Kidney (tissue), 14 donors: ENCODE results near the gene LHFPL3. TPM values are rescaled to one million over a fixed set of nuclear protein-coding genes. Genes with fewer than 3 reads are reported as not detected.

Source experiments
- DNase-seq, 5 donors: peaks; one replicate each; pipeline ENCODE4 v3.0.0-alpha.2; 2013 to 2020
- FAIRE-seq: peaks from 2 replicates; lab custom pipeline; 2012; peaks lifted over from hg19 to GRCh38; lab: Jason Lieb, UNC
- H3K27ac ChIP-seq, 2 donors: one replicate each; pipeline ENCODE4 v1.7.0; 2013; ENCODE audit warnings: low read depth in 2 of 2, low read length in 2 of 2, inconsistent platforms in 1 of 2
- H3K27me3 ChIP-seq: one replicate; pipeline ENCODE4 v1.7.1; 2013; ENCODE audit warnings: low read length, inconsistent platforms; ENCODE audit not compliant: control insufficient read depth, insufficient read depth
- H3K36me3 ChIP-seq, 3 donors: one replicate each; pipeline versions ENCODE4 v1.7.0 to v1.7.1; 2013; ENCODE audit warnings: low read length in 3 of 3, control low read depth in 1 of 3, inconsistent platforms in 1 of 3; ENCODE audit not compliant: insufficient read depth in 3 of 3, control insufficient read depth in 2 of 3
- H3K4me1 ChIP-seq, 3 donors: one replicate each; pipeline versions ENCODE4 v1.7.0 to v1.7.1; 2013; ENCODE audit warnings: low read length in 3 of 3, inconsistent platforms in 1 of 3, low read depth in 1 of 3; ENCODE audit not compliant: control insufficient read depth in 2 of 3, insufficient read depth in 2 of 3
- H3K4me3 ChIP-seq, 3 donors: one replicate each; pipeline versions ENCODE4 v1.7.0 to v1.8.1; 2013; ENCODE audit warnings: low read length in 3 of 3, control low read depth in 1 of 3, inconsistent platforms in 1 of 3
- H3K9ac ChIP-seq, 3 donors: one replicate each; pipeline versions ENCODE4 v1.7.0 to v1.7.1; 2013; ENCODE audit warnings: low read length in 3 of 3, control low read depth in 1 of 3, inconsistent platforms in 1 of 3
- H3K9me3 ChIP-seq, 3 donors: one replicate each; pipeline versions ENCODE4 v1.7.0 to v1.7.1; 2013; ENCODE audit warnings: low read length in 3 of 3, control low read depth in 1 of 3, inconsistent platforms in 1 of 3; ENCODE audit not compliant: control insufficient read depth in 2 of 3, insufficient read depth in 1 of 3
- CTCF ChIP-seq: IDR thresholded peaks from 3 replicates; pipeline ENCODE4 v1.5.1; 2012; ENCODE audit warnings: mild to moderate bottlenecking, moderate library complexity, borderline replicate concordance; ENCODE audit not compliant: insufficient read depth; ENCODE audit errors: extremely low read depth
- intact Hi-C: fragments of 100-400 bp; cut with DNase I; formaldehyde crosslinking; loops from one replicate; pipeline ENCODE4 v1.11.1; 2022
- polyA plus RNA-seq: library from polyadenylated mRNA; stranded (reverse); fragments of 350-450 nt; fragmentation: Illumina TruSeq; extraction: RNeasy Lipid Tissue Mini Kit (QIAGEN cat#74804); gene quantifications from one replicate; pipeline ENCODE4 v1.2.3, GENCODE V29; 2014; ENCODE audit warnings: low read depth, low replicate concordance; ENCODE audit not compliant: insufficient read depth
- total RNA-seq: library from RNA; stranded (reverse); fragmentation: NEBNext Ultra II Directional; extraction: Animal tissue kit (Norgen Biotek cat#: 25700); gene quantifications from one replicate; pipeline ENCODE4 v1.2.1, GENCODE V29; 2021
- donor health status: control.
- donor health status: control.
- donor health status: control.
- donor health status: control.
- donor health status: control.
- donor health status: DM: yes; HTN: yes; CAD: no.
- donor health status: Normal renal cell carcinoma (clear cell type).

Gene LHFPL3
- total and polyA plus RNA-seq, 2 donors from 2014 or later: not detected

DNA sequence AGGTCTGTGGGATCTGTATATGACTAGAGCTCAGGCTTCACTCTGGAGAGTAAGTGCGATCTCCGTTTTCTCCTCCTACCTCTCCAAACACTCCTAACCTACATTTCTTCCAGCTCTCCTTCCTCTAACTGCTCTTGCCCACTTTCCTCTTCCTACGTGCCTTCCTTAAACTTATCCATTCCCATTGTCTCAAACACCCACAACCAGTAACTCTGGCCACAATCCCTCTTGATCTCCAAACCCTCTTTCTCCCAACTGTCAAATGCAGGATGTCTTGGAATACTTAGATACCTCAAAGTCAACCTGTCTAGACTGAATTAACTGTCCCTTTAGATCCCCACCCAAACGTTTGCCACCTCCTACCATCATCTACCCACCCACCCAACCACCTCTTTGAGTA is 471.9 kb downstream of the LHFPL3 start:
- FAIRE-seq (no peak), DNase-seq (no peak)
- no peak overlapping the region for H3K27ac ChIP-seq
- no peak overlapping the region for H3K9ac ChIP-seq
- intact Hi-C loops: no loop called here
- no peaks in the 10 kb centered on the region for H3K27me3 ChIP-seq
- TF ChIP-seq CTCF: no peak
- no peak overlapping the region for H3K4me3 ChIP-seq
- H3K4me1 ChIP-seq: no peaks in the 10 kb centered on the region
- H3K9me3 ChIP-seq: no peaks in the 10 kb centered on the region
- H3K36me3 ChIP-seq: no peaks in the 10 kb centered on the region

DNA sequence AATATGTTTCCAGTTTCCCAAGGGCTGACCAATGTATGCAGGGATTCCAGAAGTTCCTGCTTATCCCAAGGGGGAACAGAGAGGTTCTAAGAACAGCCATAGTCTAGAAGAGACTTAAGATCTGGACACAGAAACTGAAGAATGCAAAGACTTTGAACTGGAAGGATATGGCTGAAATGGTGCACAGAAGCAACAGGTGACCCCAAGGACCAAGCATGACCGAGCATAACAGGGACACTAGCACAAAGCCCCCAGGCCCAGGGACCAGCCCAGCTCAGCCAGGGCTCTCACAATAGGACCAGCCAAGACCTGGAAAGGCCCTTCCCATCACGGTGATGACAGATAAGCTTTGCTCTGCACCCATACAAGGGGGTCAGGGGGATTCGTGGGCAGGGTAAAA is 472.6 kb downstream of the LHFPL3 start:
- Histone ChIP-seq H3K4me1 (no peaks in the 10 kb centered on the region), H3K4me3 (no peak overlapping the region), H3K36me3 (no peaks in the 10 kb centered on the region), H3K9ac (no peak overlapping the region), H3K9me3 (no peaks in the 10 kb centered on the region), H3K27ac (no peak overlapping the region), H3K27me3 (no peaks in the 10 kb centered on the region)
- TF ChIP-seq CTCF: no peak
- intact Hi-C loops: no loop called here
- no peak for DNase-seq
- FAIRE-seq: no peak

GRCh38 chr7:104803931-104804330 is 475.5 kb downstream of the LHFPL3 start:
- H3K27ac ChIP-seq: no peak overlapping the region
- no peak overlapping the region for H3K9ac ChIP-seq
- no peak overlapping the region for H3K4me3 ChIP-seq
- DNase-seq (no peak), FAIRE-seq (no peak)
- H3K4me1 ChIP-seq: no peaks in the 10 kb centered on the region
- intact Hi-C loops: no loop called here
- no peaks in the 10 kb centered on the region for H3K36me3 ChIP-seq
- H3K9me3 ChIP-seq: no peaks in the 10 kb centered on the region
- TF ChIP-seq CTCF: no peak
- H3K27me3 ChIP-seq: no peaks in the 10 kb centered on the region

GRCh38 chr7:104804696-104805095 is 476.3 kb downstream of the LHFPL3 start:
- no peak for FAIRE-seq
- no peak for DNase-seq
- Histone ChIP-seq H3K9me3 (no peaks in the 10 kb centered on the region), H3K4me3 (no peak overlapping the region), H3K27ac (no peak overlapping the region), H3K27me3 (no peaks in the 10 kb centered on the region), H3K4me1 (no peaks in the 10 kb centered on the region), H3K9ac (no peak overlapping the region), H3K36me3 (no peaks in the 10 kb centered on the region)
- intact Hi-C loops: no loop called here
- no peak for TF ChIP-seq CTCF
